Liver (tissue), 9 donors: Measurements from ENCODE around the gene TACR2. TPM values are rescaled to one million over a fixed set of nuclear protein-coding genes. Genes with fewer than 3 reads are reported as not detected.

Experiments used
- DNase-seq: peaks from one replicate; pipeline ENCODE4 v3.0.0-alpha.2; 2017; ENCODE audit warnings: low spot score
- H3K27ac ChIP-seq, 2 donors: one replicate each; pipeline ENCODE4 v1.7.0; 2013; ENCODE audit warnings: inconsistent platforms in 2 of 2, low read length in 2 of 2, control low read depth in 1 of 2, low read depth in 1 of 2, mild to moderate bottlenecking in 1 of 2
- H3K27me3 ChIP-seq, 4 donors: one replicate each; pipeline versions ENCODE4 v1.6.1 to v1.7.0; 2013; ENCODE audit warnings: low read length in 3 of 4, inconsistent platforms in 1 of 4, mild to moderate bottlenecking in 1 of 4, moderate library complexity in 1 of 4; ENCODE audit not compliant: control insufficient read depth in 4 of 4, insufficient read depth in 4 of 4
- H3K36me3 ChIP-seq, 4 donors: one replicate each; pipeline versions ENCODE4 v1.6.1 to v1.7.0; 2013; ENCODE audit warnings: low read length in 3 of 4, mild to moderate bottlenecking in 3 of 4, low read depth in 1 of 4, moderate library complexity in 1 of 4; ENCODE audit not compliant: control insufficient read depth in 4 of 4, insufficient read depth in 3 of 4
- H3K4me1 ChIP-seq, 4 donors: one replicate each; pipeline versions ENCODE4 v1.6.1 to v1.7.0; 2013; ENCODE audit warnings: low read length in 3 of 4, mild to moderate bottlenecking in 3 of 4, moderate library complexity in 1 of 4; ENCODE audit not compliant: control insufficient read depth in 4 of 4, insufficient read depth in 4 of 4
- H3K4me3 ChIP-seq, 3 donors: one replicate each; pipeline versions ENCODE4 v1.6.1 to v1.7.0; 2013; ENCODE audit warnings: low read length in 3 of 3, control low read depth in 1 of 3, low read depth in 1 of 3, mild to moderate bottlenecking in 1 of 3
- H3K9ac ChIP-seq, 2 donors: one replicate each; pipeline ENCODE4 v1.7.0; 2013; ENCODE audit warnings: low read length in 2 of 2, mild to moderate bottlenecking in 2 of 2, moderate library complexity in 2 of 2, control low read depth in 1 of 2, low read depth in 1 of 2
- H3K9me3 ChIP-seq, 4 donors: one replicate each; pipeline versions ENCODE4 v1.6.1 to v1.7.0; 2013; ENCODE audit warnings: low read length in 3 of 4; ENCODE audit not compliant: control insufficient read depth in 4 of 4
- EGR1 ChIP-seq, 2 donors: IDR thresholded peaks; 2 replicates each; pipeline ENCODE4 v1.6.1; 2016 to 2018; ENCODE audit warnings: antibody characterized with exemption in 2 of 2, low read depth in 2 of 2
- FOXA1 ChIP-seq: IDR thresholded peaks from 2 replicates; pipeline ENCODE4 v1.6.1; 2016; ENCODE audit warnings: antibody characterized with exemption
- FOXA2 ChIP-seq: IDR thresholded peaks from 2 replicates; pipeline ENCODE4 v1.6.1; 2016; ENCODE audit warnings: antibody characterized with exemption
- HNF4A ChIP-seq, 2 donors: conservative IDR thresholded peaks; 2 replicates each; pipeline ENCODE4 v1.6.1; 2016; ENCODE audit warnings: antibody characterized with exemption in 2 of 2, mild to moderate bottlenecking in 2 of 2
- HNF4G ChIP-seq: IDR thresholded peaks from 2 replicates; pipeline ENCODE4 v1.6.1; 2016; ENCODE audit warnings: antibody characterized with exemption
- JUND ChIP-seq, 2 donors: IDR thresholded peaks; 2 replicates each; pipeline ENCODE4 v1.6.1; 2016; ENCODE audit warnings: antibody characterized with exemption in 2 of 2
- NR2F2 ChIP-seq: IDR thresholded peaks from 2 replicates; pipeline ENCODE4 v1.6.1; 2016; ENCODE audit warnings: antibody characterized with exemption
- RAD21 ChIP-seq, 2 donors: IDR thresholded peaks; 2 replicates each; pipeline ENCODE4 v1.6.1; 2016; ENCODE audit warnings: antibody characterized with exemption in 2 of 2, mild to moderate bottlenecking in 2 of 2
- REST ChIP-seq: IDR thresholded peaks from 2 replicates; pipeline ENCODE4 v1.6.1; 2016; ENCODE audit warnings: antibody characterized with exemption, mild to moderate bottlenecking
- SP1 ChIP-seq: IDR thresholded peaks from 2 replicates; pipeline ENCODE4 v1.6.1; 2018; ENCODE audit warnings: antibody characterized with exemption, mild to moderate bottlenecking
- TAF1 ChIP-seq: conservative IDR thresholded peaks from 2 replicates; pipeline ENCODE4 v1.6.1; 2016; ENCODE audit warnings: antibody characterized with exemption, mild to moderate bottlenecking
- YY1 ChIP-seq: IDR thresholded peaks from 2 replicates; pipeline ENCODE4 v1.6.1; 2016; ENCODE audit warnings: antibody characterized with exemption, mild to moderate bottlenecking
- ZBTB33 ChIP-seq: IDR thresholded peaks from 2 replicates; pipeline ENCODE4 v1.6.1; 2016; ENCODE audit warnings: antibody characterized with exemption
- WGBS: extraction: QIAGEN DNeasy Blood & Tissue Kit; methylation state at CpG from one replicate; pipeline ENCODE4 v1.1.7; 2013; 5-methylcytosine and 5-hydroxymethylcytosine counted together
- polyA plus RNA-seq, 2 donors: library from polyadenylated mRNA; stranded (reverse) in 1 of 2; unstranded in 1 of 2; fragments of 200-250 nt in 1 of 2; fragments of >200 nt in 1 of 2; fragmentation: Nextera tagmentation in 1 of 2; extraction: Ambion mirVana in 1 of 2; gene quantifications; one replicate each; pipeline versions ENCODE4 v1.2.1 to v1.2.3, GENCODE V29; 2013 to 2015
- total RNA-seq, 2 donors: library from RNA; depleted of rRNA; stranded (reverse); fragments of >200 nt; gene quantifications; one replicate each; pipeline ENCODE4 v1.2.3, GENCODE V29; 2014
- TF ChIP-seq, protein P1 (sequence below): fragments of 150-350 bp; IDR thresholded peaks from 2 replicates; pipeline ENCODE4 v1.5.1; 2017; ENCODE audit warnings: improper control_type of control experiment, low read depth, low read length; ENCODE audit not compliant: missing input control
- TF ChIP-seq, protein P2 (sequence below): IDR thresholded peaks from 2 replicates; pipeline ENCODE4 v1.6.1; 2016; ENCODE audit warnings: antibody characterized with exemption
- donor health status: healthy.
- donor health status: healthy.
- donor health status: healthy.
- donor health status: healthy.
- donor health status: healthy.

Gene TACR2
- total and polyA plus RNA-seq, 4 donors, result 0.08 to 0.18 (median 0.12) TPM; not detected in 1

DNA sequence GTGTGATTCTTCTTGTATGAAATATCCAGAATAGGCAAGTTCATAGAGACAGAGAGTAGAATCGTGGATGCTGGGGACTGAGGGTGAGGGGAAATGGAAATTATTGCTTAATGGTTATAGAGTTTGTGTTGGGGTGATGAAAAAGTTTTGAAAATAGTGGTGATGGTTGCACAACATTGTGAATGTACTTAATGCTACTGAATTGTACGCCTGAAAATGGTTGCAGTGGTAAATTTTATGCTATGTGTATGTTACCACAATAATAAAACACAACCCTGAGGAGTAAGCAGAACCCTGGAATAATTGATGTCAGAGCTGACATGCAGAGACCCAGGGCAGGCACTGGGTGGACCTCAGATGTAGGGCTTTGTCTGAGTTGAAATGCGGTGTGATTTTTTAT is 57.6 kb downstream of the TACR2 start:
- TF ChIP-seq JUND (IDR thresholded peaks at IDR 0.05), result no peak
- no peak for TF ChIP-seq REST
- TF ChIP-seq, protein P1, sequence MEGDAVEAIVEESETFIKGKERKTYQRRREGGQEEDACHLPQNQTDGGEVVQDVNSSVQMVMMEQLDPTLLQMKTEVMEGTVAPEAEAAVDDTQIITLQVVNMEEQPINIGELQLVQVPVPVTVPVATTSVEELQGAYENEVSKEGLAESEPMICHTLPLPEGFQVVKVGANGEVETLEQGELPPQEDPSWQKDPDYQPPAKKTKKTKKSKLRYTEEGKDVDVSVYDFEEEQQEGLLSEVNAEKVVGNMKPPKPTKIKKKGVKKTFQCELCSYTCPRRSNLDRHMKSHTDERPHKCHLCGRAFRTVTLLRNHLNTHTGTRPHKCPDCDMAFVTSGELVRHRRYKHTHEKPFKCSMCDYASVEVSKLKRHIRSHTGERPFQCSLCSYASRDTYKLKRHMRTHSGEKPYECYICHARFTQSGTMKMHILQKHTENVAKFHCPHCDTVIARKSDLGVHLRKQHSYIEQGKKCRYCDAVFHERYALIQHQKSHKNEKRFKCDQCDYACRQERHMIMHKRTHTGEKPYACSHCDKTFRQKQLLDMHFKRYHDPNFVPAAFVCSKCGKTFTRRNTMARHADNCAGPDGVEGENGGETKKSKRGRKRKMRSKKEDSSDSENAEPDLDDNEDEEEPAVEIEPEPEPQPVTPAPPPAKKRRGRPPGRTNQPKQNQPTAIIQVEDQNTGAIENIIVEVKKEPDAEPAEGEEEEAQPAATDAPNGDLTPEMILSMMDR, result no peak
- TF ChIP-seq HNF4A (conservative IDR thresholded peaks at IDR 0.05), result no peak
- no peak for TF ChIP-seq EGR1 (IDR thresholded peaks at IDR 0.05; ENCODE audit: low read depth in 2 of 2)
- no peak for TF ChIP-seq FOXA1
- TF ChIP-seq, protein P2, sequence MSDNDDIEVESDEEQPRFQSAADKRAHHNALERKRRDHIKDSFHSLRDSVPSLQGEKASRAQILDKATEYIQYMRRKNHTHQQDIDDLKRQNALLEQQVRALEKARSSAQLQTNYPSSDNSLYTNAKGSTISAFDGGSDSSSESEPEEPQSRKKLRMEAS, result no peak
- no peak for TF ChIP-seq SP1
- TF ChIP-seq HNF4G, result no peak
- TF ChIP-seq ZBTB33, result no peak
- no peak for TF ChIP-seq FOXA2
- no peak for TF ChIP-seq NR2F2
- Histone ChIP-seq H3K9ac (no peak overlapping the region), H3K9me3 (no peaks in the 10 kb centered on the region), H3K27me3 (no peaks in the 10 kb centered on the region), H3K27ac (no peak overlapping the region), H3K4me3 (no peak overlapping the region), H3K4me1 (peaks cover 4 to 10% (median 5%) of the 10 kb centered on the region in 4 donors), H3K36me3 (no peaks in the 10 kb centered on the region)
- WGBS, result 71% methylated on average over 3 of the region's 3 CpGs
- DNase-seq, result no peak

GRCh38 chr10:69358148-69358795 is 58.4 kb downstream of the TACR2 start:
- no peak overlapping the region for H3K9ac ChIP-seq
- no peaks in the 10 kb centered on the region for H3K27me3 ChIP-seq
- H3K9me3 ChIP-seq, result no peaks in the 10 kb centered on the region
- H3K36me3 ChIP-seq, result no peaks in the 10 kb centered on the region
- H3K27ac ChIP-seq, result no peak overlapping the region
- H3K4me3 ChIP-seq, result no peak overlapping the region
- peaks cover 4 to 10% (median 5%) of the 10 kb centered on the region in 4 donors for H3K4me1 ChIP-seq
- 88% methylated on average over 12 of the region's 12 CpGs for WGBS
- DNase-seq, result no peak
- TF ChIP-seq REST (no peak), ZBTB33 (no peak), YY1 (no peak), TAF1 (no peak), NR2F2 (no peak), EGR1 (IDR thresholded peaks at IDR 0.05; ENCODE audit: low read depth in 2 of 2) (no peak), JUND (IDR thresholded peaks at IDR 0.05) (no peak), RAD21 (IDR thresholded peaks at IDR 0.05) (no peak)
- TF ChIP-seq, protein P1, result no peak
